GM21786 (cell line): Measurements from ENCODE around the gene SBK3.
"Not testable (repeated sequence)": the region's sequence is repeated elsewhere in the genome, so short reads cannot be mapped to it uniquely, and the experiment has no call there.

Experiments
- ATAC-seq: cut with Tn5 transposase; IDR thresholded peaks from one replicate; pipeline ENCODE4 v1.9.1; 2021; ENCODE audit not compliant: unreplicated experiment

The SBK3 gene

DNA sequence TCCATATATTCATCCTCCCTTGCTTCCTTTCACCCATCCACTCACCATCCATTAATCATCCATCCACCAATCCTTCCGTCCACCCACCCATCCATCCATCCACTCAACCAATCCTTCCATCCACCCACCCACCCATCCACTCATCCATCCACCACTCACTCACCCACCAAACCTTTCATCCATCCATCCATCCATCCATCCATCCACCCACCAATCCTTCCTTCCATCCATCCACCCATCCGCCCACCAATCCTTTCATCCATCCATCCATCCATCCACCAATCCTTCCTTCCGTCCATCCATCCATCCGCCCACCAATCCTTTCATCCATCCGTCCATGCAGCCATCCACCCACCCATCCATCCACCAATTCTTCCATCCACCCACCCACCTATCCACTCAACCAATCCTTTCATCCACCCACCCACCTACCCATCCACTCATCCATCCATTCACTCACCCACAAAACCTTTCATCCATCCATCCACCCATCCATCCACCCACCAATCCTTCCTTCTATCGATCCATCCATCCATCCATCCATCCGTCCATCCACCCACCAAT is 3.0 kb downstream of the SBK3 start:
- no peak for ATAC-seq

DNA sequence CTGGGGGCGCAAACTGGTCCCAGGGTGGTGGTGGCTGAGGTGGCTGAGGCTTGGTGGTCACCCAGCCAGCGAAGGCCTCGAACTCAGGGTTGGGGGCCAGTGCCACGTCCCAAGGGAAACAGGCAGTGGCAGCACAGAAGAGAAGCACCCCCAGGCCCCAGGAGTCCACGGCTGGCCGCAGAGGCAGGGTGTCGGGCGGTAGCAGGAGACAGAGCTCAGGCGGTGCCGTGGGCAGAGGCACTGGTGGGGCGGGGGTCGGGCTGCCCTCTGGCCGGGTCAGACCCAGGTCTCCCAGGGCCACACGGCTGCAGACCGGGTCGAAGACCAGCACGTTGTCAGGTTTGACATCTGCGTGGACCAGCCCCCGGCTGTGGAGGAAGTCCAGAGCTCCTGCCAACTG is 4.3 kb downstream of the SBK3 start:
- ATAC-seq, result no peak

DNA sequence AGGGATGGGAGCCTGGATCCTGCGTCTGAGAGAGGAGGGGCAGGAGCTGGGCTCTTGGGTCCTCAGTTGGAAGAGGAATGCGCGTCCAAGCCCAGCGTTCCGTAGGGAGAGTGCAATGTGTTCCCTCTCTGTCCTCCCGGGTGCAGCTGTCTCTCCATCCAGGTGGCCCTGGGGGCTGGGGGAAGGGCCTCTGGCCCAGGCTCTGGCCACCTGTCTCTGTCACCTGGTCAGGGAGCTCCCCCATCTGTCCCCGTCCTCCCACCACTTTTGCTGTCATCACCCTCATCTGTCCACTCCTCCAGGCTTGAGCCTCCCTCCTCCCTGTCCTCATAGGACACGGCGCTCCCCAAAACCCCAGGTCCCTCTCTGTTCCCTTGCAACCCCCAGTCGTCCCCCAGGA is 4.7 kb downstream of the SBK3 start:
- ATAC-seq, result no peak

DNA sequence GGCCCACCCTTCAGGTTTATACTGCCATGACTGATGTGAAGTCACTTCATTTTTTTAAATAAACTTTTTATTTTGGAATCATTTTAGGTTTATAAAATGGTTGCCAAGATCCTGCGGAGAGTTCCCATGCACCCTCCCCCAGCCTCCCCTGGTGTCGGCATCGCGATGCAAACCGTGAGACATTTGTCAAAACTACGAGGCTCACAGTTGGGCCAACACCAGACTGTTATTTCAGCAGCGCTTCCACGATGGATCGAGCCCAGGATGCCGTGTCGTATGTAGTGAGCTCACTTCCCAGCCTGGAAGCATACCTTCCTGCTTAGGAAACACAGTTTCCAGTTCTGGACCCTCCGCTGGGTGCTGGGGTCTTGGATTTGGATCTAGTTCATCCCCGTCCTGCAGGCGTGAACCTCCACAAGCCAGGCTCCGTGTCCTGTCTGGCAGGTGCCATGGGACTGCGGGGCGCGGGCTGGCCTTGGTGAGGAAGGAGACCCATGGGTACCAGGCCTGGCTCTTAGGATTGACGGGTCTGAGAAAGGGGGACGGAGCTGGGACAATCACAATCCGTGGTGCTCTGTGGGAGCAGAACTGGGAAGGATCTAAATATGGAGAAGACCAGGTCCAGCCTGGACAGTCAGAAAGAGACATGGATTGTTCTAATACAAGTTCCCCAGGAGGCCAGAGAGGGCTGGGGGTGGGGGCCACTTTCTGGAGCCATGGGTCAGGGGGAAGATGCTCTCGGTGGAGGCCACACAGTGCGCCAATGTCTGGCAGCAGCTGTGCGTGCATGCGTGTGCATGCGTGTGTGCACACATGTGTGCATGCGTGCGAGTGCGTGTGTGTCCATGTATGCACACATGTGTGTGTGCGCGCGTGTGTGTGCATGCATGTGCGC is 6.0 kb downstream of the SBK3 start:
- ATAC-seq, result no peak

DNA sequence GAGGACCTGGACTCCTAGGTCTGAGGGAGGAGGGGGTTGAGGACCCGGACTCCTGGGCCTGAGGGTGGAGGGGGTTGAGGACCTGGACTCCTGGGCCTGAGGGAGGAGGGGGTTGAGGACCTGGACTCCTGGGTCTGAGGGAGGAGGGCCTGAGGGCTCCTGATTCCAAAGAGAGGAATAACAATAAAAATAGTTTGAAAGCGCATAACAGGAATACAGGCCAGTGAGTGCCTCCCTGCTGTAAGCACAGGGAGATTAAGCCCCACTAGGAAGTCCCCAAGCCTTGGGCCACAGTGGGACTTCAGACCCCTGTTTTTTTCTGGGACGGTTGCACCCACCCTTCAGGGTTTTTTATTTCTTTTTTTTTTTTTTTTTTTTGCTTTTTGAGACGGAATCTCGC is 7.2 kb downstream of the SBK3 start:
- no peak for ATAC-seq

DNA sequence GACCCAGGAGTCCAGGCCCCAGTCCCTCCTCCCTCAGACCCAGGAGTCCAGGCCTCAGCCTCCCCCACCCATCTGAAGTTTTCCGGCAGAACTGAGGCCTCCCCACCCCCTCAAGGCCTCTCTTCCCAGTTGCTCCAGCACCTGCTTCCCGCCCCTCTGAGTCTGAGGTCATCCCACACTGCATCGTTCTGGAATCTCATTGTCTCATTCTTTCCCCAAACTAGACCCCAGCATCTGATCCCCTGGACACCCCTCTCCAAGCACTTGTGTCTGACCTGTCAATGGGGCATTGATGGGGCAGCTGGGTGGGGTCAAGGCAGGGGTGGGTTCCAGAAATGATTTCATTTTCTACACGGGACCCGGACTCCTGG is 7.6 kb downstream of the SBK3 start:
- no peak for ATAC-seq

DNA sequence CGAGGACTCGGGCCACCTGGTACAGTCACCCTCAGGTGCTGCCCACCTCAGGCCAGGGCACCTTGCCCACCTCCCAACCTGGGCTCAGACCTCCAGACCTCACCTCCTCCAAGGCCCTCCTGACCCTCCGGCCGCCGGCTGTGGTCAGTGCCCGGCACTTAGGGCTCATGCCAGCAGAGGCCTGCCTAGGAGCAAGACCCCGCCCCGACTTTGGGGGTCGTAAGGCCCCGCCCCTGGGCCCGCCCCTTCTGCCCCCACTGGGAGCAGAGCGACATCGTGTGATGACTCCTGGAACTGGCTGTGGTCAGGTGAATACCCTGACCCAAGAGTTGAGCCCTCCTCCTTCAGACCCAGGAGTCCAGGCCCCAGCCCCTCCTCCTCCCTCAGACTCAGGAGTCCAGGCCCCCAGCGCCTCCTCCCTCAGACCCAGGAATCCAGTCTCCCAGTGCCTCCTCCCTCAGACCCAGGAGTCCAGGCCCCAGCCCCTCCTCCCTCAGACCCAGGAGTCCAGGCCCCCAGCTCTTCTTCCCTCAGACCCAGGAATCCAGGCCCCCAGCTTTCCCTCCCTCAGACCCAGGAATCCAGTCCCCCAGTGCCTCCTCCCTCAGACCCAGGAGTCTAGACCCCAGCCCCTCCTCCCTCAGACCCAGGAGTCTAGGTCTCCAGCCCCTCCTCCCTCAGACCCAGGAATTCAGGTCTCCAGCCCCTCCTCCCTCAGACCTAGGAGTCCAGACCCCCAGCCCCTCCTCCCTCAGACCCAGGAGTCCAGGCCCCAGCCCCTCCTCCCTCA is 8.2 kb downstream of the SBK3 start, which contains the start of gene SBK2:
Gene SBK2, minus strand, starts transcription at position 183 of the 790 bp plus-strand sequence. CDS start 839 bp downstream, outside the sequence.
- no peak for ATAC-seq

DNA sequence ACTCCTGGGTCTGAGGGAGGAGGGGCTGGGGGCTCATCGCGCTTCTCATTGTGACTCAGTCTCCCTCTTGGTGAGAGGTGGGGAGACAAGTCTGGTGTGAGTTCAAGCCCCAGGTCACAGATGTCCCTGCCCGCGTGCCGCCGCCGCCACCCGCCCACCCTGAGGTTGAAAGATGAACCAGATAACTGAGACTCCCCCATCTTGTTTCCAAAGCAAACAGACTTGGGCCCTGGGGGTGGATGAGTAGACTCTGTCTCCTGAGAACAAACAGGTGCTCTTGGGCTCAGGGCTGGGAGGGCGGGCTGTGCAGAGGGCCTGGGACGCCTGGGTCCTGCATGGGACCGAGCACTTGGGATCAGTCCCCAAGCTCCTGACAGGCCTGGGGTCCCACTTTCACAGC is 9.0 kb downstream of the SBK3 start:
- no peak for ATAC-seq

DNA sequence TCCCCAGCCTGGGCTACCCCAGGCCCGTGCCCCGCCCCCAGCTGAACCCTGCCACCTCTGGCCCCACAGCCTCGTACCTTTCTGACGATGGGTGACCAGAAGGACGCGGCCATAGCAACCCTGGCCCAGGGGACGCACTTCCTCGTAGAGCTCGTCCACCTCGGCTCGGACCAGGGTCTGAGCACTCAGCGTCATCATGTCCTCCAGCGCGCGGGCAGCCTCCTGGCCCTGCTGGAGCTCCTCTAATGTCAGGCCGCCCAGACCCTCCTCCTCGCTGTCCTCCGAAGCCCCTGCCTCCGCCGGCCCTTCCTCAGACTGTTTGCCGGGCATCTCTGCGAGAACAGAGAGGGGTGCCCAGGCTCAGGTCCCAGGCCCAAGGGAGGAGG is 9.4 kb downstream of the SBK3 start:
- ATAC-seq, result no peak

DNA sequence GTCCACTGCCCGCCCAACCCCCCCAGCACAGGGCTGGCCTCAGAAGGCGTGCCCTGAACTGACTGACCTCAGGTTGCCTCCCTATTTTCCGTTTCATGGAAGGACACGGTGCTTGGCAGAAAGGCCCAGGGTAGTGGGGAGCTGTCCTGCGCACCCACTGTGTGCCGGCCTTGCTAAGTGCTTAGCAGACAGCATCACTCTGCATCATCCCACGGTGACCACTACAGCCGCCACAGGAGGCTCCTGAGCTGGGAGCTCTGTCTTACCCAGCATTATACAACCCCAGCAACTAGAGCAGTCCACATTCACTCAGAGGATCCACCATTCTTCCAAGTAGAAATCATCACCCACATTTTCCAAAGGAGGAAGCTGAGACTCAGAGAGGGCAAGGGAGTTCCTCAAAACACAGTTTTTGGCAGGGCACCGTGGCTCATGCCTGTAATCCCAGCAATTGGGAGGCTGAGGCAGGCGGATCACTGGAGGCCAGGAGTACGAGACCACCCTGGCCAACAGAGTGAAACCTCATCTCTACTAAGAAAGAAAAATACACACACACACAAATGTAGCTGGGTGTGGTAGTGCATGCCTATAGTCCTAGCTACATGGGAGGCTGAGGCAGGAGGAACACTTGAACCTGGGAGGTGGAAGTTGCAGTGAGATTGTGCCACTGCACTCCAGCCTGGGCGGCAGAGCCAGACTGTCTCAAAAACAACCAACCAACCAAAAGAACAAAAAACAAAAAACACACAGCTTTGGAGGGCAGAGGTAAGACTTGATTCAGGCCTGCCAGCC is 10.0 kb downstream of the SBK3 start:
- no peak for ATAC-seq

DNA sequence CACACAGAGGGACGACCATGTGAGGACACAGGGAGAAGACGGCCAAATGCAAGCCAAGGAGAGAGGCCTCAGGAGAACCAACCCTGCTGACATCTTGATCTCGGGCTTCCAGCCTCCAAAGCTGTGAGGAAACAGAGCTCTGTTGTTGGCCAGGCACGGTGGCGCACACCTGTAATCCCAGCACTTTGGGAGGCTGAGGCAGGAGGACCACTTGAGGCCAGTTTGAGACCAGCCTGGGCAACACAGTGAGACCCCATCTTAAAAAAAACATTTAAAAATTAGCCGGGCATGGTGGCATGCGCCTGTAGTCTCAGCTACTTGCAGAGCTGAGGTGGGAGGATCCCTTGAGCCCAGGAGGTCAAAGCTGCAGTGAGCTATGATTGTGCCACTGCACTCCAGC is 11.1 kb downstream of the SBK3 start:
- not testable (repeated sequence) for ATAC-seq

DNA sequence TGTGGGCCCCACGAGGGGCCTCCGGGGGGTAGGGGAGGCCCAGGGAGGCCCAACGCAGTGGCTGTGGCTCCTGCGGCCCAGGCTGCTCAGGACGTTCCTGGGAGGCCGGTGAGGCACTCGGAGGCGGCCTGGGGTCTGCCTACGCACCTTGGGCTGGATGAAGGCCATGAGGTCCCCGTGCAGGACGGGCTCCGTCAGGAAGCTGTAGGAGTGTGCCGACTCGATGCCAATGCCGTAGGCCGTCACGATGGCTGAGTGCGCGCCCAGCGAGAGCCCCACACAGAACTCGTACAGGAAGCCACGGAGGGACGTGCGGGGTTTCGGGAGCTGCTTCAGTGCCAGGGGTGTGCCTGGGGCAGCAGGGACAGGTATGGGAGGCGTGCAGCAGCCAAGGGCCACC is 14.3 kb downstream of the SBK3 start:
- no peak for ATAC-seq

DNA sequence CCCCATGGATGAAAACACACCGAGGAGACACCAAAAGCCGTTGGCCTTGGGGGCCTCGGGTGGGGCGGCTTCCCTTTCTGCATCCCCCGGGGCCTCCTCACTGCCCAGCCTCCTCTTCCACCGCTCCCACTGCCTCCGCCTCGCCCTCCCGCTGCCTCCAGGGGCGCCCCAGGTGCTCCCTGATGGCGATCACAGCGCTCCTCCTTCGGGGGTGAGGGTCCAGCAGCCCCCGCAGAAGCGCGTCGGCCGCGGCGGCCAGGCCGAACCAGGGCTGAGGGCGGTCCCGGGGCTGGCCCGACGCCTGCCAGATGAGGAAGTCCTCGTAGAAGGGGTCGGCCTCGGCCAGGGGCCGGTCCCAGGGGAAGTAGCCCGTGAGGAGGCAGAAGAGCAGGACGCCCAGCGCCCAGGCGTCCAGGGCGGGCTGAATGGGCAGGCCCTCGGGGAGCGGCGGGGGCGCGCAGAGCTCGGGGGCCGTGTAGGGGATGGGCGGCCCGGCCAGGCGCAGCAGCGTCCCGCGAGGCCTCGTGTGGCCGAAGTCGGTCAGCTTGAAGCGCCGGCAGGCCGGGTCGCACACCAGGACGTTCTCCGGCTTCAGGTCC is 15.6 kb downstream of the SBK3 start:
- ATAC-seq, result no peak

DNA sequence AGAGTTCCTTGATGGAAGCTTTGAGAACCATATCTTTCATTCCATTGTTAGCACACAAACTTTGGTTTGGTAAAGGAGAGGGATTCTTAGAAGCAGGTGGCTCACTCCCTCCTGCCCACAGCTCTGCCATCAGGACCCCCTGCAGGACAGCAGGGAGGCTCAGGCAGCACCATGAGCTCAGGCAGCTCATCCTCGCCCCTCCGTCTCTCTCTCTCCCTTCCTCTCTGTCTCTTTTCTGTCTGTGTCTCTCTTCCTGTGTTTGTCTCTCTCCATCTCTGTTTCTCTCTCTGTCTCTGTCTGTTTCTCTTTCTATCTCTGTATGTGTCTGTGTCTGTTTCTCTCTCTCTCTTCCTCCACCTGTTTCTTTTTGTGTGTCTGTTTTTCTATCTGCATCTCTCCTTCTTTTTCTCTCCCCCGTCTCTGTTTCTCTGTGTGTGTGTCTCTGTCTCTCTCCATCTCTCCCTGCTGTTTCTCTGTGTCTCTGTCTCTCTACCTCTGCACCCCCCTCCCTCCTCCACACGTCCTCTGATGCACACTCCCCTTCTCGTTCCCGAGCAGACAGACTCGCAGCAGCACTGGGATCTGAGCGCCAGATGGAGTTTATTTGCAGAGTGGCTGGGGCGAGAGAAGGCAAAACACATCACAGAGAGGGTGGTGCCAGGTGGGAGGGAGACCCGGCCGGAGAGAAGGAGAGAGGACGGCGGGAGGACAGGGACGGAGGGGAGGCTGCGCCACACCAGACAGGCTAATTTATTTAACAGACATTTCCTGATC is 17.1 kb downstream of the SBK3 start:
- no peak for ATAC-seq

DNA sequence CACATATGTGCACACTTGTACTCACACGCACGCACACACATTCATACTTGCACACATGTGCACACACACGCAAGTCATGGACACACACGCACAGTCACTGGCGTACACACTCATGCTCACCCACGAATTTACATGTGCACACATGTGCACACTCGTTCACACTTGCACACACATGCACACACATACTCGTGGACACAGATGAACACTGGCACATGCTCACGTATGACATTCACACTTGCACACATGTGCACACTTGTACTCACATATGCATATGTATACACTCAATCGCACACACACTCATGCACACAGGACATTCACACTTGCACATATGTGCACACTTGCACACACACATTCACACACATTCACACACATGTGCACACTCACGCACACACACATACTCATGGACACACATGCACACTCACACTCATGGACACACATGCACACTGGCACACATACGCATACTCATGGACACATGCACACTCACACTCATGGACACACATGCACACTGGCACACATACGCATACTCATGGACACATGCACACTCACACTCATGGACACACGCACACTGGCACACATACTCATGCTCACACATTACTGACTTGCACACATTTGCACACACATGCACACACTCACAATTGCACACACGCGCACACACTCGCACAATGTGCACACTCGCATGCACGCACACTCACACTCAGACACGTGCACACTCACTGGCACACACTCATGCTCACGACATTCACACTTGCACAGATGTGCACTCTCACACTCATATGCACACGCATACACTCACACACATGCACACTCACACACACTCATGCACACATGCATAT is 17.9 kb downstream of the SBK3 start:
- no peak for ATAC-seq

DNA sequence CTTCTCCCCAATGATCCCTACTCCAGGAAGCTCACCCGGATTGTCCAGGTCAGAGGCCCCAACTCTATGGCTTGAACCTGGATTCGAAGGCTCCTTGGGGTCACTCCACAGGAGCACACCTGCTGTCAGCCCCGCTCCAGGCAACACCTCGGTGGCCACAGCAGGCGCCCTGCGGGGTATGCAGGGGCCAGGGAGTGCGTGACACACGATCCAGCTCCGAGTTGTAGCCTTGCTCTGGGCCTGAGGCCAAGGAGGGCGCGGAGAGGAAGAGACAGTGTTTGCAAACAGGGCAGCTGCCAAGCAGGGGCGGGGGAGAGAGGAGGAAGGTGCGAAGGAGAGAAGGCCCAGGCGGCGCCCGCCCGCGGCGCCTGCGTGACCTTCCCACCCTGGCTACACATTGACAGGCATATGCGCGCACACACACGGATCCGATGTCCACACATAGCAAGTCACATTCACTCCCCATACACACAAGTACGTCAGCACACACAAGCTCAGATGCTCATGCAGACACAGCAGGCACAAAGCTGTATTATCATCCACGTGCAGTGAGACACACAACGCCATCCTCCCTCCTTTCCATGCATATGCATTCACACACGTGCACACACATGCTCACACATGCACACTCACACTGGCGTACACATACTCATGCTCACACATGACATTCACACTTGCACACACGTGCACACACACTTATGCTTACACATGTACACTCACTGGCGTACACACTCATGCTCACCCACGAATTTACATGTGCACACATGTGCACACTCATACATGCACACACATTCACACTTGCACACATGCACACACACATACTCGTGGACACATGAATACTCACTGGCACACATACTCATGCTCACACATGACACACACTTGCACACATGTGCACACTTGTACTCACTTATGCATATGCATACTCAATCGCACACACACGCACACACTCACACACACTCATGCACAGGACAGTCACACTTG is 18.8 kb downstream of the SBK3 start:
- ATAC-seq, result no peak

DNA sequence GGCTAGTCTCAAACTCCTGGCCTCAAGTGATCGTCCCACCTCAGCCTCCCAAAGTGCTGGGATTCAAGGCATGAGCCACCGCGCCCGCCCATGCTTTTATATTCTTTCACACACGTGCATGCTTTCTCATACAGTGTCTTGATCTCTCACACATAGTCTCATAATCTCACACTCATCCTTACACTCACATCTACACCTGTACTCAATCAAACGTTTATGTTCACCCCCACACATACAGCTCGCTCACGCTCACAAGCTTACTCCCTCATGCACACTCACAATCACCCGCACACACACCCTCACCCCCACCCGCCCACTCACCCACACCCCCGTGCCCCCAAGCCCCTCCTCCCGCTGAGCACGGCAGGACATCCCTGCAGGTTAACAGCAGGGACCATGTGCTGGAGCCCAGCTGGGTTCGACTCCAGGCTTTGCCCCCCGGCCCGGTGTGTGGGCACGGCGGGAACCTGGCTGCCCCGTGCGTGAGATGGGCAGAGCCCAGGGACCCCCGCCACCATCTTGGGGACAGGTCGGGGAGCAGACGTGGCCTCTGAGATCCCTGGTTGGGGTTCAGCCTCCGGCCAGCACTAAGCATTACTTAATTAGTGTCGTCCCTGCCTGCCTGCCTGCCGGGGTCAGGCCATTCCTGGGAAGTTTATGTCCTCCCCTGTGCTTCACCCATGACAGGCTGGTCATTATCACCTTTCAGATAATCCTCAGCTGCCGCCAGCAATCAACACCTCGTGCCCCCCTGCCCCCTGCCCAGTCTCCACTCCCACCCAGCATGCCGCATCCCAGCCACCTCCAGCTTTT is 19.8 kb downstream of the SBK3 start:
- no peak for ATAC-seq
